Neutrophil (primary cell): ENCODE results near the gene TMEM63B.
A peak's percentile ranks its signal among the peaks of the same experiment; 100 is the strongest.

Experiments
- H3K27ac ChIP-seq: fragments of 200-600 bp; sonication (generic); 2 replicates; pipeline ENCODE4 v1.5.1; 2016; ENCODE audit warnings: mild to moderate bottlenecking, moderate library complexity
- H3K27me3 ChIP-seq: fragments of 200-600 bp; sonication (generic); 2 replicates; pipeline ENCODE4 v1.6.0; 2016; ENCODE audit warnings: mild to moderate bottlenecking
- H3K36me3 ChIP-seq: fragments of 200-600 bp; sonication (generic); 2 replicates; pipeline ENCODE4 v1.5.1; 2017
- H3K4me1 ChIP-seq, 2 experiments: fragments of 200-600 bp in 1 of 2; sonication (generic) in 1 of 2; 1 replicate in 1 of 2; 2 replicates in 1 of 2; pipeline versions ENCODE4 v1.5.1 to v1.6.1; 2013 to 2016; ENCODE audit warnings: low read depth in 1 of 2, low read length in 1 of 2, mild to moderate bottlenecking in 1 of 2, moderate library complexity in 1 of 2; ENCODE audit not compliant: control insufficient read depth in 1 of 2, insufficient read depth in 1 of 2
- H3K4me3 ChIP-seq, 2 experiments: fragments of 200-600 bp in 1 of 2; sonication (generic) in 1 of 2; 1 replicate in 1 of 2; 2 replicates in 1 of 2; pipeline ENCODE4 v1.5.1; 2013 to 2016; ENCODE audit warnings: low read depth in 1 of 2, low read length in 1 of 2, mild to moderate bottlenecking in 1 of 2, moderate library complexity in 1 of 2
- H3K9me3 ChIP-seq: fragments of 200-600 bp; sonication (generic); 2 replicates; pipeline ENCODE4 v1.5.1; 2016
- TF ChIP-seq, protein P1 (sequence below): fragments of 200-600 bp; sonication (generic); IDR thresholded peaks from 2 replicates; pipeline ENCODE4 v1.5.1; 2016; ENCODE audit warnings: antibody characterized with exemption

TMEM63B gene

DNA sequence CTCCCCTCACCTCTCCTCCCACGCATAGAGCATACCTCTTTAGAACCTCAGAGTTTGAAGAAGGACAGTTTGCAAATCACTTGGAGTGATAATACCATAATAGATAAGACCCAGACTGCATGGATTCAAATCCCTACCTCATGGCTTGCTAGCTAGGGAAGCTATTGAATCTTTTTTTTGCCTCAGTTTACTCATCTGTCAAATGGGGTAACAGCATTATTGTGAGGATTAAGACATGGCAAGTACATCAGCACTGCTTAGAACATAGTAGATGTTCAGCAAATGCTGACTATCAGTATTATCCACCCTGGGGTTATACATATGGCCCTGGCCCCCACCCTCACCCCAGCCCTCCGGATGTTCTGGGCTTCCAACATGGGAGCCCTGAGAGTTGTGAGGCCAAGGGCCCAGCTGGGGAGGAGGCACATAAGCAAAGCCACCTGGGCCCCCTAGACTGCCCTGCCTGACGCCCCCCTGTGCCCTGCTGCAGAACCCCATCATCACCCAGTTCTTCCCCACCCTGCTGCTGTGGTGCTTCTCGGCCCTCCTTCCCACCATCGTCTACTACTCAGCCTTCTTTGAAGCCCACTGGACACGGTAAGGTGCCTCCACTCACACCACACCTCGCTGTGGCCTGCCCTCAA is 22.1 kb downstream of the TMEM63B start:
- H3K4me3 ChIP-seq, result no peak overlapping the region
- H3K27me3 ChIP-seq, result peaks cover 5% of the 10 kb centered on the region
- H3K27ac ChIP-seq, result no peak overlapping the region
- TF ChIP-seq, protein P1, sequence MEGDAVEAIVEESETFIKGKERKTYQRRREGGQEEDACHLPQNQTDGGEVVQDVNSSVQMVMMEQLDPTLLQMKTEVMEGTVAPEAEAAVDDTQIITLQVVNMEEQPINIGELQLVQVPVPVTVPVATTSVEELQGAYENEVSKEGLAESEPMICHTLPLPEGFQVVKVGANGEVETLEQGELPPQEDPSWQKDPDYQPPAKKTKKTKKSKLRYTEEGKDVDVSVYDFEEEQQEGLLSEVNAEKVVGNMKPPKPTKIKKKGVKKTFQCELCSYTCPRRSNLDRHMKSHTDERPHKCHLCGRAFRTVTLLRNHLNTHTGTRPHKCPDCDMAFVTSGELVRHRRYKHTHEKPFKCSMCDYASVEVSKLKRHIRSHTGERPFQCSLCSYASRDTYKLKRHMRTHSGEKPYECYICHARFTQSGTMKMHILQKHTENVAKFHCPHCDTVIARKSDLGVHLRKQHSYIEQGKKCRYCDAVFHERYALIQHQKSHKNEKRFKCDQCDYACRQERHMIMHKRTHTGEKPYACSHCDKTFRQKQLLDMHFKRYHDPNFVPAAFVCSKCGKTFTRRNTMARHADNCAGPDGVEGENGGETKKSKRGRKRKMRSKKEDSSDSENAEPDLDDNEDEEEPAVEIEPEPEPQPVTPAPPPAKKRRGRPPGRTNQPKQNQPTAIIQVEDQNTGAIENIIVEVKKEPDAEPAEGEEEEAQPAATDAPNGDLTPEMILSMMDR, result no peak
- peaks cover 0 to 4% of the 10 kb centered on the region in 2 experiments for H3K4me1 ChIP-seq
- no peaks in the 10 kb centered on the region for H3K9me3 ChIP-seq
- H3K36me3 ChIP-seq, result peaks cover 64% of the 10 kb centered on the region

DNA sequence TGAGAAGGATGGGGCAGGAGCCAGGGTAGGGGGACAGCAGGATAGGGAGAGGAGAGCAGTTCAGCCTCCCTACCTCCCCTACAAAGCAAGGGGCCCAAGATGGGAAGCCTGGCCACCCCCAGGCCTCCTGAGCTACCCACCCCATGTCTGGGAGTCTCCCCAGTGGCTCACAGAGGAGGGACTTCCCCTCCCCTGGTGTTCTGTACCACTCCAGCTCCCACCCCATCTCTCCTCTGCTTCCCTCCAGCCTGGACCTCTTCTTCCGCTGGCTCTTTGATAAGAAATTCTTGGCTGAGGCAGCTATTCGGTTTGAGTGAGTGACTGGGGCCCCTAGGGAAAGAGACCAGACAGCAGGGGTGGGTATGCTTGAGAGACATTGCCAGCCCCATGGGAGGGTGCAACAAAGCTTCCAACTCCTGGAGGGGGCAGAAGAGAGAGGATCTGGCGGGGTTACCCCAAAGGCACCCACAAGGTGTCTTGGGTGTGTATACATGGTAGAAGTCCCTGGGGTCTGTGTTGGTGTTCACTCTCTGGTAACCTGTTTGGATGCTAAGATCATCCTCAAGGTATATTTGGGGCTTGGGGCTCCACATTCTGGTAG is 23.1 kb downstream of the TMEM63B start:
- Histone ChIP-seq H3K4me3 (no peak overlapping the region), H3K9me3 (no peaks in the 10 kb centered on the region), H3K36me3 (peaks cover 68% of the 10 kb centered on the region), H3K27me3 (peaks cover 5% of the 10 kb centered on the region), H3K27ac (no peak overlapping the region), H3K4me1 (peaks cover 0 to 4% of the 10 kb centered on the region in 2 experiments)
- TF ChIP-seq, protein P1, result no peak

DNA sequence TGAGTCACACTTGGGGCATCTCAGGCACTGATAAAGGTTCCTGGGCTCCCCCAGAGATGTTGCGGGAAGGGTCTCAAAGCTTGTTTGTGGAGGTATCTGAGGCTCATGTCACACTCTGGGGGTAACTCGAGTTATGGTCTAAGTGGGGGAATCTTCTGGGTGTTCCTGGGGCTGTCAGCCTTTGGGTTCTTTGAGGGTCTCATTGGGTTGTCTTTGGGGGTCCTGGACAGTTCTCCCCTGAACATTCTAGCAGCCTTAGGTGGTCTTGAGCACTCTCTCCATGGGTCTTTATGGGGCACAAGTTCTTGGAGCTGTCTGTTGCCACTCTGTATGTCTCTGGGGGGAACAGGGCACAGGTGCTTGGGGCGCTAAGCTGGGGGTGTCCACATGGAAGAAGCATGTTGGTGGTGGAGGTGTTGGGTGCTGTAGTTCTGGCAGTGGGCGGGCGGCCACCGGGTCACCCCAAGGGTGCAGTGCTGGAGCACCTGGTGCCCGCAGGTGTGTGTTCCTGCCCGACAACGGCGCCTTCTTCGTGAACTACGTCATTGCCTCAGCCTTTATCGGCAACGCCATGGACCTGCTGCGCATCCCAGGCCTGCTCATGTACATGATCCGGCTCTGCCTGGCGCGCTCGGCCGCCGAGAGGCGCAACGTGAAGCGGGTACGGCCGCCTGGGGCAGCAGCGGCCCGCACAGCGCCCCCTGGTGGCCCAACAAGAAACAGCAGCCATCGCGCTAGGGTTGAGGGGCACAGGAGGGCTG is 24.2 kb downstream of the TMEM63B start:
- Histone ChIP-seq H3K4me1 (peaks cover 0 to 4% of the 10 kb centered on the region in 2 experiments), H3K27ac (no peak overlapping the region), H3K4me3 (no peak overlapping the region), H3K27me3 (peaks cover 5% of the 10 kb centered on the region), H3K9me3 (no peaks in the 10 kb centered on the region), H3K36me3 (peaks cover 61% of the 10 kb centered on the region)
- TF ChIP-seq, protein P1, result peak; percentile 96

DNA sequence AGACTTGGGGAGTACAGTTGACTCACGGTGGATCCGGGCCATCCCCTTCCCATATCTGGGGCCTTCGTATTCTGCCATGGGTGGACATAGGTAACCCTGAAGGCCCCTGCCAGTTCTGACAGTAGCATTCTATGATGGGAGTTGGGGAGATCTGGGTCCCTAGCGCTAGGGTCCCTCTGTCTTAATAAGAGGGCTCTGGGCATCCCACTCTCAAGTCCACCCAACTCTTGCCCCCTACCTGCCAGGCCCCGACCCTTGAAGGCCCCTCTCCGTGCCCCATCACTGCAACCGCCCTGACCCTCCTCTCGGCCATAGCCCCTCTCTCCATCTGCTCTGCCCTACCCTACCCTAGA is 24.7 kb downstream of the TMEM63B start:
- peaks cover 0 to 4% of the 10 kb centered on the region in 2 experiments for H3K4me1 ChIP-seq
- H3K27ac ChIP-seq, result no peak overlapping the region
- H3K9me3 ChIP-seq, result no peaks in the 10 kb centered on the region
- H3K4me3 ChIP-seq, result no peak overlapping the region
- H3K27me3 ChIP-seq, result peaks cover 5% of the 10 kb centered on the region
- TF ChIP-seq, protein P1, result peak; percentile 10
- peaks cover 56% of the 10 kb centered on the region for H3K36me3 ChIP-seq

DNA sequence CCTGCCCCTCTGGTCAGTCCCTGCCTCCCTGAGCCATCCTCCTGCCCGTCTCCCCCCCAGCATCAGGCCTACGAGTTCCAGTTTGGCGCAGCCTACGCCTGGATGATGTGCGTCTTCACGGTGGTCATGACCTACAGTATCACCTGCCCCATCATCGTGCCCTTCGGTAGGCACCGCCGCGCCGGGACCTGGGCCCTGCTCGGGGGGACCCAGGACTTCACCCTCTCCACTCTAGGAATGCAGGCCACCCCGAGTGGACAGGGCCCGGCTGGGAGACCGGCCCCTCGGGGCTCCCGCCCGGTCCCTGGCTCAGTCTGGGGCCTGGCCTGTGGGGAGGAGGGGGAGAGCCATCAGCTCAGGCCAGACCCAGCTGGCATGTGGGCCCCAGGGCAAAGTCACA is 25.2 kb downstream of the TMEM63B start:
- peaks cover 5% of the 10 kb centered on the region for H3K27me3 ChIP-seq
- no peak overlapping the region for H3K27ac ChIP-seq
- peaks cover 0 to 4% of the 10 kb centered on the region in 2 experiments for H3K4me1 ChIP-seq
- H3K36me3 ChIP-seq, result peaks cover 51% of the 10 kb centered on the region
- H3K9me3 ChIP-seq, result no peaks in the 10 kb centered on the region
- no peak overlapping the region for H3K4me3 ChIP-seq
- TF ChIP-seq, protein P1, result no peak
